ENCODE measurements around the gene FHL3.
A peak's percentile ranks its signal among the peaks of the same experiment; 100 is the strongest.

FHL3 gene, protein sequence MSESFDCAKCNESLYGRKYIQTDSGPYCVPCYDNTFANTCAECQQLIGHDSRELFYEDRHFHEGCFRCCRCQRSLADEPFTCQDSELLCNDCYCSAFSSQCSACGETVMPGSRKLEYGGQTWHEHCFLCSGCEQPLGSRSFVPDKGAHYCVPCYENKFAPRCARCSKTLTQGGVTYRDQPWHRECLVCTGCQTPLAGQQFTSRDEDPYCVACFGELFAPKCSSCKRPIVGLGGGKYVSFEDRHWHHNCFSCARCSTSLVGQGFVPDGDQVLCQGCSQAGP

DNA sequence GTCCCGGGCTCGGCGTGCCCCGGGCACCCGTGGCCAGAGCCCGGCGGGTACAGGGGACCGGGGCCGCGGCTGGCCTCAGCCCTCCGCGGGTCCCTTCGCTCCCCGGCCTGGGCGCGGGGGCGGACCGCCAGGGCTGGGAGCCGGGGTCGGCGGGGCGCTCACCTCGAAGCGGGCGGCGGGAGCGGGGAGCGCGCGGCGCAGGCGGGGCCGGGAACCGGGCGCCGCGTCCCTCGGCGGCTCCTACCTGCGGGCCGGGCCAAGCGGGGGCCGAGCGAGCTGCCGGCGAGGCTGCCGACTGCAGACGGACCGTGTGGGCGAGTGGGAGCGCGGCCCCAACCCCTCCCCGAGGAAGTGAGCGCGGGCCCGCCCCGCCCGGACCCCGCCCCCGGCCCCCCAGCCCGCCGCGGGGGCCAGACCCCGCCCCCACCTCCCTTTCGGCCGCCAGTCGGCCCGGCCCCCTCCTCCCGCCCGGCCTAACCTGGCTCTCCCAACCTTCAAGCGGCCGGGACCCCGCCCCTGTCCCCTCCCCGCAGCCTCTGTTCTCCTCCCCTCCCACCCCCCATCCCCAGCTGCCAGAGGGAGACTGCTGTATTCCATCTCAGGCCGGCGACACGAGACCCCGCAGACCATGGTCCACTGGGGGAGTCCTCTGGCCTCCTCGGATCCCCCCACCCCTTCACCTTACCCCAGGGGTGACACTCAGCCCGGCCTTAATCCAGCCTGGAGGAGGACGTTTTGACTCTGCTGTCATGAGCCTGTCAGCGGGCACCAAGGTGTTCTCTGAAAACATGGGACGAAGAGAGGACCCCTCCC is at the start of gene FHL3:
Gene FHL3, minus strand, starts transcription at position 320 of the 813 bp plus-strand sequence. CDS start 6,102 bp downstream, outside the sequence.
- DNase-seq (ENCODE audit: low read depth in 2 of 2), result peak in 1 of 2 experiments; percentile 48

DNA sequence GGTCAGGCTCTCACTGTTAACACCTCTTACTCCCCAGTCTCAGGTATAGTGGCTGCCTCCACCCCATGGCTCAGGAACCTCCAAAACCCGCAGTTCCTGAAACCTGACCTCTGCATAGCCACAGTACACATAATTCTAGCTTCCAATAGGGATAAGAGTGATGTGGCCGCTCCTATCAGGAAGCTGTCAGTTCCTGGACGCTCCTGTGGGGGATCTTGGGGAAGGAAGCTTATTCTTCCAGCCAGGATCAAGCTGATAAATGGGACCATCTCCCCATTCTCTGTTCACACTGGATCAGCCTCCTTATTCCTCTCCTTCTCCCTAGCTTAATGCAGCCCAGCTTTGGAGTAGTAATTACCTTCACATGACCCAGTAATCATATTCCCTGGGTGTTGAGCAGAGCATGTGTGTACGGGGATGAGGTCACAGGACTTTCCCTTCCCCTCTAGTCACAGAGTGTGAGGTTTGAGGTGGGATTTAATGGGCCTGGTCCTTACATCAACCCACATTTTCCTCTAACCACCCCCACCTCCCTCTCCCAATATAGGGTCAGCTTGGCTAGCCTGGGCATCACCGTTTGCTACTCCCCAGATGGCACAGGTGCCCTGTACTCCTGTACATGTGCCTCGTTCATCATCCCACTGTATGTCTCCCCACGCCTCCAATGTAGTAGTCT is 48.2 kb upstream of the FHL3 start:
- no peak for DNase-seq (ENCODE audit: low read depth in 2 of 2)

DNA sequence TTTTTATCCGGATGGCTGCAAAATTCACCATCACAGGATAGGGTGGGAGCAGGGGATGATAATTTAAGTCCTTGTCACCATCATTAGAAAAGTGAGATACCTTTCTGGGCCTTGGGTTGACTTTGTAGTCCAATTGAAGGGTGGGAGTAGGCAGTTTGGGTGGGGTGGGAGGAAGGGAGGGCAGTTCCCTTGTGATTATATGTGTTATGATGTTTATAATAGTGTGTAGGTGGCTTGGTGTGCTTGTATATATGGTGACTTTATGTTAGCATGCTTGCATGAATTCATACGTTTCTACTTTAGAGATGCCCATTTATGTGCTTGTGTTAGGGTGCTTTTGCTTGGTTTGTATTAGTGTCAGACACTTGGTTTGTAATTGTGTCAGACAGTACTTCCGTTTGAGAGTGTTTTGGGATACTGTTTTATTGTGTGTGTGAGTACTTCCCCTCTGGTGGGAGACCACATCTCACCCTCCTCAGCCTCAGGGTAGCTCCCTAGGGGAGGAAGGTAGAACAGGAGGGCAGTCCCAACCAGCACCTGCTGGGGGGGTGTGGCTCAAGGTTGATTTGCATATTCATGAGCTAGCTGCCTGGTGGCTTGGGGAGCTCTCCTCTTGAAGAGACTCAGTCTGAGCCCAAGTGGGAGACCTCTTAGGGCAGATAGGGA is 47.6 kb upstream of the FHL3 start:
- no peak for DNase-seq (ENCODE audit: low read depth in 2 of 2)

DNA sequence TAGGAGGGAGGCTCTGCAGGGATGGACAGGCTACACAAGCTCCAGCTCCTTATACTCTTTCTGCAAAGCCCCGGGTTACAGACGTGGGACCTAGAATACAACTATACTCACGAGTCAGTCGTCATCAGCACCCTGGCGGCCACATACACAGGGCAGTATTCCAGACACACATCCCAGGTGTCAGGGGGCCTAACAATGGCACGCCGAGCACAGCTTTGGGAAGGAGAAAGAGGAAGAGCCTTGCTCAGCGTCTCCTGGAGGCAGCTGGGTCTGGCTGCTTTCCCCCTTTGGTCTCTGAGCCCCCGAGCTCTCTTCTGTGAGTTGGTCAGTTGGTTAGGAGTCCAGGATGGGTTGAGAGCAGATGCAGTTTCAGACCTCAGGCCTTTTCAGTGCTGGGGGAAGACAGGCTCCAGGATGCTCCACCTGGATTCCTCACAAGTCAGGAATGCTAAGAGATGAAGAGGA is 45.8 kb upstream of the FHL3 start:
- DNase-seq (ENCODE audit: low read depth in 2 of 2), result no peak

DNA sequence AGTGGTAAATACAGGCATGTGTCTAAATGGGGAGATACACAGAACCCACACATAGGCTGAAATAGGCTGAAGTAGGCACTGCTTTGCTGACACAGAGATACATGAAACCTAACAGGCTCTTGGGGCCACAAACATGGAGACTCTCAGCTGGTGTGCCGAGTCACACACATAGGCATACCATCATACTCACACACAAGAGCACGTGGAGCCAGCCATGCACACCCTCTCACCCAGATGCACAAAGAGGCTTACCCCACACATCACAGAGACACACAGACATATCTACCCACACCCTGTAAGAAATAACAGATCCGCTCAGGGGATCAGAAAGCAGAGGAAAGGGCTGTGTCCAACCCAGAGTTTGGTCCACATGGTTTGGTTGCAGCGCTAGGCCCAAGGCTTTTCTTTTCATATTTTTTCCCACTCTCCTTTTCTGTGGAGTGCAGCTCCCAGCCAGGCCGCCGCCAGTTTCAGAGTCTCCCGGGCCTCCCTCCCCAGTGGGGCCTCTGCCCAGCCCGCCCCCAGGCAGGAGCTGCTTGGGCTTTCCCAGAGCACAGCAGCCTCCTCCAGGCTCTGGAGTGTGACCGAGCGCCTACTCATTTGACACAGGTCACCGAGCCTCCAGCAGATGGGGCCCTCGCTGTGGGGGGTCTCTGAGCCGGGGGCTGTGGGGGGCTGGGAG is 45.2 kb upstream of the FHL3 start:
- DNase-seq (ENCODE audit: low read depth in 2 of 2), result no peak

DNA sequence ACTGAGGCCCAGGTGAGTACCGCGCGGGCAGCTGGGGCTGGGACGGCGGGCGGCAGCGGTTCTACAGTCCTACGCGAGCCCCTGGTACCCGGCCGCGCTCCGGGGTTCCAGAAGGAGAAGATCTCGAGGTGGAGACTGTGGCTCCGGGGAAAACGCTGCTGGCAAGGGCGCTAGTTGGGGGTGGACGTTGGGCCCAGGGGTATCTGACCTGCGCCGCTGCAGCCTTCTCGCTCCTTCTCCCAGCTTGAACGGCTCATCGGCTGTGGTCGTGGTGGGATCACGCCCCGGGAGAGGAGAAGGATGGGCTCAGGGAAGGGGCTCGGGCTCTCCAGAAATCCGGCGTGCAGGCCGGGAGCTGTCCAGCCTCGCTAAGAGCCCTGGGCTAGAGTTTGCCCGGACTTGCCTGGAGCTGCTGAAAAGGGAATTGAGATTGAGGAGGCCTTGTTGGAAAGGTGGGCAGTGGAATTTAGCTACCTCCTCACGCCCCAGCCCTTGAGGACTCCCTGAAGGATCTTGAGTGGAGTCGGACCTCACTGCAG is 42.4 kb upstream of the FHL3 start:
- no peak for DNase-seq (ENCODE audit: low read depth in 2 of 2)

DNA sequence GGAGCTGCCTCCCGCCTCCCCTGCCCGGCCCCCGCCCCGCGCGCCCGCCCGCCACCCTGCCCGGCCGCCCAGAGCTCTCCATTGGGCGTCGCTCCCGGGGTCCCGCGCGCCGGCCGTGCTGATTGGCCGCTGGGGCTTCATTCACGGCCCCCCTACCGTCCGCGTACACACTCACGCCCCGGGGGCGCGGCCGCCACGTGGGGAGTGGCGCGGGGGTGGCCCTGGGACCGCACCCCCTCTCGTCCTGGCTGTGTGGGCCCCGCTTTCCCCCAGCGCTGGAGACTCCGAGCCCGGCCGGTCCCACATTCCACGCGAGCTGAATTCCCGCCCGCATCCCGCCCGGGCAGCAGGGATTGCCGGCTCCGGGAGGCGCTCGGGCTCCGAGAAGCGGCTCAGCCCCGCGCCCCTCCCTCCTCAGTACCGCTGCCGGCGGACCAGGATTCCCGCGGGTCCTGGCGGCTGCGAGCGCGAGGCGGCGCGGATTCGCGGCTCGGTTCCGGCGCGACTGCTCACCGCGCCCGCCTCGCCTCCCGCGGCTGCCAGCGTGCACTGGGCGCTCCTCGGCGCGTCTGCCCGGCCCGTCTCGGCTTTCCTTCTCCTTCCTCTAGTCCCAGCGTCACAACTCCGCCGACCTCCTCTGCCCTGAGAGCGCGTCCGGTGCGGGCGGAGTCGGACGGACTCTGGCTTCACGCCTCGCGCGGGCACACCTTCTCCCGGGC is 41.7 kb upstream of the FHL3 start:
- DNase-seq (ENCODE audit: low read depth in 2 of 2), result peak; percentile 64 to 73

DNA sequence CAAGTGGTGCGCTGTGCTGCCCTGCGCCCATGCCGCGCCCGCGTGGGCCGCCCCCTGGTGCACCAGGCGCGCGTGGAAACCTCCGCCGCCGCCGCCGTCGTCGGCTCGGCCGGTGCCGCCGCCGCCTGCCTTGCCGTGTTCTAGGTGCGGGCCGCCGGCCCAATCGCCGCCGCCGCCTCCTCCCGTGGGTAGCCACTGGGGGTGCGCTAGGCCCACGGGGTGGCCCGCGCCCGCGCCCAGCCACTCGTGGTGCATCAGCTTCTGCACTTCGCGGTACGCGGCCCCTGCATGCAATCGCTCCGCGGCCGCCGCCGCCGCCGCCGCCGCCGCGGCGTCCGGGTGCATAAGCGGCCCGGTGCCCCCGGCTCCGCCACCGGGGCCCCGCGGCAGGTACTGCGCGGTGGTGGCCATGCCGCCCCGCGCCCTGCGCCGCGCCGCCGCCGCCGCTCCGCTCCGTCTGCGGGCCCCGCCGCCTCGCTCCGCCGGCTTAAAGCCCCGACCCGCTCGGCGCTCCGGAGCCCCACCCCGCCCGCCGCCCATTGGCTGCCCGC is 41.1 kb upstream of the FHL3 start, which contains the start of gene POU3F1:
Gene POU3F1, minus strand, starts transcription at position 461 of the 551 bp plus-strand sequence. Its CDS starts 50 bp downstream, at position 411.
- DNase-seq (ENCODE audit: low read depth in 2 of 2), result no peak

DNA sequence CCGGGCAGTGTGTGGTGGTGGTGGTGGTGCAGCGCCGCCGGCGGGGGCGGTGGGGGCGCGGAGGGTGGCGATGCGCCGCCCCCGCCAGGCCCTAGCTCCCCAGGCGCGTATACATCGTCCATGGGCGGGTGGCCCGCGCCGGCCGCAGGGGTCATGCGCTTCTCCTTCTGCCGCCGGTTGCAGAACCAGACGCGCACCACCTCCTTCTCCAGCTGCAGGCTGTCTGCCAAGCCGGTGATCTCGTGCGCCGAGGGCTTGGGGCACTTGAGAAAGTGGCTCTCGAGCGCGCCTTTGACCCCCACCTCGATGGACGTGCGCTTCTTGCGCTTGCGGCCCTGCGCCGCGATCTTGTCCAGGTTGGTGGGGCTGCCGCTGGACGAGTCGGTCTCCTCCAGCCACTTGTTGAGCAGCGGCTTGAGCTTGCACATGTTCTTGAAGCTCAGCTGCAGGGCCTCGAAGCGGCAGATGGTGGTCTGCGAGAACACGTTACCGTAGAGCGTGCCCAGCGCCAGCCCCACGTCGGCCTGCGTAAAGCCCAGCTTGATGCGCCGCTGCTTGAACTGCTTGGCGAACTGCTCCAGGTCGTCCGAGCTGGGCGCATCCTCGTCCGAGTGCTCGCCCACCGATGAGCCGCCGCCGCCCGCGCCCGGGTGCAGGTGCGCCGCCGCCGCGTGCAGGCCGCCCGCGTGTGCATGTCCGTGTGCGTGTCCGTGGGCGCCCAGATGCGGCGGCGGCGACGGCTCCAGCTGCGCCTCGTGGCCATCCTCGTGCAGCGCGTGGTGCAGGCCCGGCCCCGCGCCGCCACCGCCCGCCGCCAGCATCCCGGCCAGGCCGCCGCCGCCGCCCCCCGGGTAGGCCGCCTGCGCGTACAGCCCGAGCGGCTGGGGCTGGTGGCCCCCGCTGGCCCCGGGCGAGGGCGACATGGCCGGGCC is 40.4 kb upstream of the FHL3 start:
- DNase-seq (ENCODE audit: low read depth in 2 of 2), result no peak

DNA sequence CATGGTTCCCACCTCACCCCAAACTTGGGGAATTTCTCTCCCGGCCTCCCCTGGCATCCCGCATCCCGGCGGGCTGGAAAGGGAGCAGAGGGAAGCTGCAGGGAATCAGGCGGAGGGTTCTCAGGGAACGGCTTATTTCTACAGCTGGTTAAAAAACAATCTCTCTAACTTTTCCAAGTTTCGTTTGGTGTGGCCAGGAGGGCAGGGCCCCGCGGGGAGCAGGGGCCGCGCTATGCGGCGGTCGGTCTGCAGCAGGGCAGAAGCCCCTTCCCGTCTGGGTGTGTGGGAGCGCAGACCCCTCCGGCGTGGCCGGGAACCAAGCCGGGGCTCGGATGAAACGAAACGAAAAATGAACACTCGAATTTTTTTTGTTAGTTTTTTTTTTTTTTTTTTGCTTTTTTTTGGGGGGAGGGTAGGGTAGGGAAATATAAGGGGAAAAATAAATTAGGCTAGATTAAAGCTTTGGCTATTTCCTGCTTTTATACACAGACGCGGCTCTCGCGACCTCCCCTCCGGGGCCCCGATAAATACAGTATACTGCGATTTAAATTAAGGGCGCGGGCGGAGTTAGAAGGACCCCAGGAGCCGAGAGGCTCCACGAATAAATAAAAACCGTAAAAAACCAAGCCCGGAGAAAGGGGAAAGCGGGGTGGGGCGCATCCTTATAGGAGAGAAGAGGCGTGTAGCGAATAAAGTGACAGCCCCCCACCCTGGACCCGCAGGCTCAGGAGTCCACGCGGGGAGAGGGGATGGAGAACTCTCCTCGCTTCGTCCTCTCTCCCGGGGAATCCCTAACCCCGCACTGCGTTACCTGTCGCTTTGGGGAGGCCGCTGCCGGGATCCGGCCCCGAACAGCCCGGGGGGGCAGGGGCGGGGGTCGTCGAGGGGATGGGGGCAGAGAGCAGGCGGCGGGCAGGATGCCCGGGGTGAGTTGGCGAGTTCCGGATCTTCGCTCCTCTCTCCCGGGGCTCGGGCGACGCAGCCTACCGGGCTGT is 39.2 kb upstream of the FHL3 start:
- no peak for DNase-seq (ENCODE audit: low read depth in 2 of 2)

DNA sequence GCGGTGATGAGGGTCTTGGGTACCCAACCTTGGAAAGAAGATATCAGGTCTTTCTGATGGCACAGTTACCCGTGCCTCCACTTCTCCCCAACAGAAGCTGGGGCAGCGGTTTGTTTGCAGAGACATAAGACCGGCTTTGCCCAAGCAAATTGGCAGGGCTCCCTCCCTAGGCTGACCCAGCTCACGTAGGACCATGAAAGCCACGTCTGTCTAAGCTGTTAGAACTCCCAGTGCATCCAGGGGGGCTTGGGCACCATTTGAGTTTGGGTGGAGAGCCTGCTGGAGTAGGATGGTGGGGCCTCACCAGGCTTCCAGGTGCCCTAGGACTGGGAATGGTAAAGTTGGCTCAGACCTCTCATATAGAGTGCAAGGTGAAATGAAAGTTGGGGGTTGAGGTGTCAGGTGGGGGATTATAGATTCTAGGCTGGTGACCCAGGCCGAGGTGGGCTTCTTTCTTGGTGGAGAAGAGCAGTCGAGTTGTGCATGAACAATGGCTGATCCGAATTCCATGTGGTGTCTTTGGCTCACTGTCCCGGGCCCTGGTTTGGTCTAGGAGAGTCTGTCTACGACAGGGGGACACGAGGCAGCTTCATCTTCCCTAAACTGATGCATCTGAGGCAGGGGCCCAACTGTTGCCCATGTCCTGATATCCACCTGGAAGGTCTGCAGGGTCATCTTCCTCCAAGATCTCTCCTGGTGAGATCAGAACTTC is 37.9 kb upstream of the FHL3 start:
- no peak for DNase-seq (ENCODE audit: low read depth in 2 of 2)

DNA sequence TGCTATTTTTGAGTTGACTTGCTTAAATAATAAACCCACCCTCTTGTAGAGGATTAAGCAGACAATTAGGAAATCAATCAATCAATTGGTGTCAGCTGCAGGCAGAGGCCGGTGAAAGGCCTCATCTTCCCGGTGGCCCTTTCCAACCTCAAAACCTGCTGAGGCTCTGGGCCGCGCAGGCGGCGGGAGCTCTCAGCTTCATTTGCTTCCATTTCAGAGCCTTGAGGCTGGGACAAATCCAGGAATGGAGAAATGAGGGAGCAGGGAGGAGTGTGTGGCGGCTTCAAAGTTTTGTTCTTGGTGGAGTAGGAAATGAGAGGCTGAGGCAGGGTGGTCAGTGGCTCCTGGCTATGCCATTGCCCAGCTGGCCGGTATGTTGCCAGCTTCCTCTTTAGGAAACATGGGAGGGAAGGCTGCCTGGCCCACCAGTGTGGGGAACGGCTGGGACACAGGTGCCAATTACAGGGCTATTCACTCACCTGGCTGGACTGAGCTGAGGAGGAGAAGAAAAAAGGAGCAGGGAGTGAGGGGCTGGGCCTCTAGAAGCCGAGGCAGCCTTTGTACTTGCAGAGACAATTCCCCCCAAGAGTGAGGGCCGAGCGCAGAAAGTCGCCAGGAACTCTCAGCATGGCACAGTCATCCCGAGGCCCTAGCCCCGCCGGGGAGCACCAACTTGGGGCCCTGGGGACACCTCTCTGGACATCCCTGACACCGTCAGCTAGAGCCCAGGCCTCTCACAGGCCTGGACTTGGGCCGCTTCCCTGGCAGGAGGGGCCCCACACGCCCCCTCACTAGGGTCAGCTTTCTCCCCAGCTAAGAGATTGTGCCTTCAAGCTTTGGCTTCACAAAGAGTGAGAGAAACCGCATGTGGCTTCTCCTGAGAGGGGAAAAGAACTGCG is 36.9 kb upstream of the FHL3 start:
- DNase-seq (ENCODE audit: low read depth in 2 of 2), result no peak

DNA sequence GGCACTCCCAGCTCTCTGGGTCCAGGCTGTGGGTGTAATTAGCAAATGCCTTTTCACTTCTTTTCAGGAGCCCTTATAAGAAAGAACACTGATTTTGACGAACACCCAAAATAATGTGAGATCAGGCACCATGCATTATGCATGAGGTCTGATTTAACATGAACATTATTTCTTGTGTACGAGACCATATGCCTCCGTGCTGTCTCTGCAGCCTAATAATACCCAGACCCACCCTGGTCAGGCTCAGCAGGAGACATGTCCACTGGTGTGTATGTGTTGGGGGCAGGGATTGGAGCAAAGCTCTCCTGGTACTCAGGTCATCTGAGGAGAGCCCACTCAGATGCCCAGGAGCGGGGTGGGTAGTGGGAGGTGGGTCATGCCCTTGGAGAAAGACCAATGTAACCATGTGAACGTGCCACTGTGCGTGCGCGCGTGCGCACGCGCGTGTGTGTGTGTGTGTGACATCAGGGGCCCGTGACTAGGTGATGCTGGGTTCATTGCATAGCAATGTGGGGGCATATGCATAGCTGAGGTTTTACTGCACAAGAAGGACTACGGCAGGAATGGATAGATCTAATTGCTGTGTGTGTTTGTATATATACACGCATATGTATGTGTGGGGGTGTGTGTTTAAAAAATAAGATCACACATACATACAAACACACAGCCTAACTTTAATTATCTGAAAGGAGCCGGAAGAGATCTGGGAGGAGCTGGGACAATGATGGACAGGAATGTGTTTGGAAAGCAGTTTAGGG is 34.2 kb upstream of the FHL3 start:
- DNase-seq (ENCODE audit: low read depth in 2 of 2), result no peak

DNA sequence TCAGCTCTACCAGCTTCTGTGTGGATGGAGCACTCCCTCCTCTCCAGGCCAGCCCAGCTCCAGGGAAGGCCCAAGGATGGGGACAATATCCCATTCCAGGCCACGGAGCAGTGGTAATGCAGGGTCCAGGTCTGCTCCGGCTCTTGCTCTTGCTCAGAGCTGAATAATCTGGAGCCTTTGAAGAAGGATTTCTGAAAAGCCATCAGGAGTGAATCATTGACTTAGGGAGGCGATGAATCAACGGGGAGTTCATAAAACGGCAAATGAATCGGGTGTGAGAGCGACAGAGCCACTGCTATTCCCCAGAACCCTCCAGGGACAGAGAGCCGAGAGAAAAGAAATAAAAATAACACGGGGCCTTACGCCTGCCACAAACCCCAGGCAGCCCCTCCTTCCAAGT is 33.5 kb upstream of the FHL3 start:
- no peak for DNase-seq (ENCODE audit: low read depth in 2 of 2)
